Measurements from ENCODE around the gene SIGLECL1.

SIGLECL1 gene

GRCh38 chr19:51311351-51312257 is 60.7 kb downstream of the SIGLECL1 start, which contains the start of gene IGLON5:
IGLON5 (plus strand) TSS chr19:51311644; CDS start chr19:51311848, 204 bp downstream.
- H3K4me3 ChIP-seq (ENCODE audit: low read depth, low read length), result no peak within 1 kb of the TSS
- no peak for TF ChIP-seq CTCF (IDR thresholded peaks at IDR 0.05; ENCODE audit: control insufficient read depth, extremely low read depth, insufficient read depth)
- no peak for DNase-seq (ENCODE audit: low read depth)

- DNase-seq (ENCODE audit: low read depth), result no peak
- no peak overlapping the region for H3K4me3 ChIP-seq (ENCODE audit: low read depth, low read length)
- TF ChIP-seq CTCF (IDR thresholded peaks at IDR 0.05; ENCODE audit: control insufficient read depth, extremely low read depth, insufficient read depth), result no peak
Measured at GRCh38 chr19:51316688-51317087, 65.8 kb downstream of the SIGLECL1 start.

- TF ChIP-seq CTCF (IDR thresholded peaks at IDR 0.05; ENCODE audit: control insufficient read depth, extremely low read depth, insufficient read depth), result no peak
- no peak for DNase-seq (ENCODE audit: low read depth)
- H3K4me3 ChIP-seq (ENCODE audit: low read depth, low read length), result no peak overlapping the region
Measured at GRCh38 chr19:51317376-51317775, 66.5 kb downstream of the SIGLECL1 start.

GRCh38 chr19:51317968-51318367 is 67.1 kb downstream of the SIGLECL1 start:
- no peak for DNase-seq (ENCODE audit: low read depth)
- no peak for TF ChIP-seq CTCF (IDR thresholded peaks at IDR 0.05; ENCODE audit: control insufficient read depth, extremely low read depth, insufficient read depth)
- H3K4me3 ChIP-seq (ENCODE audit: low read depth, low read length), result no peak overlapping the region

Data from LNCaP clone FGC (cell line).